Effector memory CD4-positive, alpha-beta T cell (primary cell): ENCODE measurements around the gene MEI4.

Source experiments
- DNase-seq, 3 donors: peaks; one replicate each; pipeline ENCODE4 v3.0.0-alpha.2; 2020
- H3K27ac ChIP-seq: 2 replicates; pipeline ENCODE4 v1.7.0; 2013; ENCODE audit warnings: mild to moderate bottlenecking, low read length, moderate library complexity; ENCODE audit not compliant: insufficient read depth, poor library complexity, severe bottlenecking
- H3K27me3 ChIP-seq: replicated peaks from 2 replicates; pipeline ENCODE4 v1.7.0; 2013; ENCODE audit warnings: mild to moderate bottlenecking, low read length; ENCODE audit not compliant: insufficient read depth, control insufficient read depth, poor library complexity, severe bottlenecking
- H3K36me3 ChIP-seq: 2 replicates; pipeline ENCODE4 v1.7.0; 2013; ENCODE audit warnings: mild to moderate bottlenecking, low read length, moderate library complexity; ENCODE audit not compliant: control insufficient read depth, insufficient read depth
- H3K4me1 ChIP-seq: 2 replicates; pipeline ENCODE4 v1.7.0; 2013; ENCODE audit warnings: low read length, mild to moderate bottlenecking; ENCODE audit not compliant: control insufficient read depth, insufficient read depth, poor library complexity, severe bottlenecking
- H3K4me3 ChIP-seq: 2 replicates; pipeline ENCODE4 v1.7.0; 2013; ENCODE audit warnings: low read length, low read depth, mild to moderate bottlenecking; ENCODE audit not compliant: insufficient read depth, poor library complexity, severe bottlenecking
- H3K9me3 ChIP-seq: 2 replicates; pipeline ENCODE4 v1.7.0; 2013; ENCODE audit warnings: mild to moderate bottlenecking, low read length, moderate library complexity; ENCODE audit not compliant: control insufficient read depth
- total RNA-seq, 3 donors: gene quantifications; one replicate each; lab custom pipeline; 2026; lab: John Stamatoyannopoulos, UW

Gene MEI4, protein sequence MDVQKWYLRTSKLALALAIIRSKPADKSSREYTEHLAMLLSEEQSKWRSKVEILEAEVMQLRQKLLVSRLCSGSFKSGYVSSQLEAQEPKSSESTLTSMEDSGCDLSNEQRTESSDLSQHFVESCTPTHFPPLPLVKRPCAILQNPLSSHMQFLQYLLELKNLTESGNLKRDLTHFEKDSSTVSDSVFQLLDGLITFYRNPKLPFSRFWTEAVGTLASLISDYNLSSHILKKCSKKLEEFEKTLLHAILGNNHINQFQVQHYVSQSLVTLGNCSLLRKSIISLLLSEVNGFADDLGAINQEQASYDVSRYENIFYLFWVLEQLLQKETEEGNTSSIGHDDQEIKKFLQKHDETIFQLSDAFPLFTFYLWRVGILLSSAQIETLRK
- 0 to 0.19 (median 0) reads per million in 3 donors for total RNA-seq

DNA sequence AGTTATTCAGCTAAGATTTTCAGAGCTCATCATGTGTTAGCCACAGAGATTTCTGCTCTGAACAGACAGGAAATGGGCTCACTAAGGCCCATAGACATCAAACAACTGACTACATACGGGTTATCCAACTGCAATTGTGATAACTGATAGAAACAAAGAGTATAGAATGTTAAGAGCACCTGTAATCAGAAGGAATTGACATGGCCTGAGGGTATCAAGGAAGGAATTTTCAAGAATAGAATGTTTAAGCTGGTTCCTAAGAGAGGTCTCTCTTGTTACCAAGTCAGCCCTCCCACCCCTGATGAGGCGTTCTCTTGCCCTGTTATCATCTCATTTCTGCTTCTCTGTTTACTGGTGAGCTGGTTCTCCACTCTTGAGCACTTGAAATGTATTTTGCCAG is at the start of gene MEI4:
TSS of gene MEI4 (plus strand) at position 301 of the 400 bp plus-strand sequence. CDS start 37,633 bp downstream, outside the sequence.
- H3K27ac ChIP-seq = no peak within 1 kb of the TSS
- H3K9me3 ChIP-seq = no peaks in the 10 kb centered on the region
- no peaks in the 10 kb centered on the region for H3K36me3 ChIP-seq
- no peaks in the 10 kb centered on the region for H3K4me1 ChIP-seq
- H3K4me3 ChIP-seq = no peak within 1 kb of the TSS
- no peak for DNase-seq
- no peaks in the 10 kb centered on the region for H3K27me3 ChIP-seq

DNA sequence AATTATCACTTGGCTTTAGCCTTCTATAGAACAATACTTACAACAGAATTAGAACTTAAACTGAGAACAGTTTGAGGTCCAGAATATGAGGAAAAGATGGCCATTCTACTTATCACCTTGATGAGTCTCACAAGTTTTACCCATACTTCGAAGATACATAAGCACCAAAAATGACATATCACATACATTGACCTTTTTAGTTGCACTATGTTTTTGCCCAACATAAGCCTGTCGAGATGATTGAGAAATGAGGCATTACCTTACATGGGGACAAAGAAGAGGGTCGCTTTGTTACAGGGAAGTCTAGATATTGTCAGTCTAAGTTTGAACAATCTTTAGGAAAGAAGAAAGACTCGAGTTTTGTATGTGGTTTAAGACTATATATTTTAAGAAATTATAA is 48.4 kb upstream of the MEI4 start:
- no peaks in the 10 kb centered on the region for H3K36me3 ChIP-seq
- no peak overlapping the region for H3K4me3 ChIP-seq
- H3K9me3 ChIP-seq = no peaks in the 10 kb centered on the region
- no peak for DNase-seq
- no peak overlapping the region for H3K27ac ChIP-seq
- H3K27me3 ChIP-seq = no peaks in the 10 kb centered on the region
- H3K4me1 ChIP-seq = no peaks in the 10 kb centered on the region

DNA sequence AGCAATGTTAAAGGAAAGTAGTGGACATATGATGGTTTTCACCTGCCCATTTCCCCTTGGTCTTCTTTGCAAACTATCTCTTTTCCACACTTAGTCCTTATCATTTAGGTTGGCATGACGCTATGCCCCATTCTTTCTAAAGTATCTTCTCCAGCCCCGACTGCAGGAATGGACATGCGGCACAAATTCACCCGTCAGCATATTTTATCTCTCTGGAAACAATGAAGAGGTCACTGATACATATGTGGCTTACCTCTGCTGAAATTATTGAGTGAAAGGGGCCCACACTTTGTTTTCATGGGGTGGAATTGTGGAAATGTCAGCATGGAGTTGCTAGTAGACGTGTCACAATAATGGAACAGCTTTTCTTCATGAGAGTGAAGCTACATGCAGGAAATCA is 45.8 kb upstream of the MEI4 start:
- no peaks in the 10 kb centered on the region for H3K27me3 ChIP-seq
- DNase-seq = no peak
- H3K36me3 ChIP-seq = no peaks in the 10 kb centered on the region
- H3K27ac ChIP-seq = no peak overlapping the region
- H3K9me3 ChIP-seq = no peaks in the 10 kb centered on the region
- H3K4me3 ChIP-seq = no peak overlapping the region
- H3K4me1 ChIP-seq = no peaks in the 10 kb centered on the region

DNA sequence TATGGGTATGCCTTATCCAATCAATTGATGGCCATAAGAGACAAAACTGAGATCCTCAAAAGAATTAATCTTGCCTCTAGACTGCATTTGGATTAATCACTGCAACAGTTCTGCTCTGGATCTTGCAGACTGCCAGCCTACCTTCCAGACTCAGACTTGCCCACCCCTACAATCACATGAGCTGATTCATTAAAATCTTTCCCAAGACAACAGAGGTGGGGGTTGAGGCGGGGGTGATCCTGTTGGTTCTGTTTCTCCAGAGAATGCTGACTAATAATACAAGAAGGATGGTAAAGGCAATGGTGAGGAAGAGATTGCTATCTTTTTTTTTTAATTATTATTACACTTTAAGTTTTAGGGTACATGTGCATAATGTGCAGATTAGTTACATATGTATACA is 43.7 kb upstream of the MEI4 start:
- no peaks in the 10 kb centered on the region for H3K36me3 ChIP-seq
- H3K4me1 ChIP-seq = no peaks in the 10 kb centered on the region
- no peak overlapping the region for H3K4me3 ChIP-seq
- DNase-seq = no peak
- H3K9me3 ChIP-seq = no peaks in the 10 kb centered on the region
- H3K27ac ChIP-seq = no peak overlapping the region
- H3K27me3 ChIP-seq = no peaks in the 10 kb centered on the region

DNA sequence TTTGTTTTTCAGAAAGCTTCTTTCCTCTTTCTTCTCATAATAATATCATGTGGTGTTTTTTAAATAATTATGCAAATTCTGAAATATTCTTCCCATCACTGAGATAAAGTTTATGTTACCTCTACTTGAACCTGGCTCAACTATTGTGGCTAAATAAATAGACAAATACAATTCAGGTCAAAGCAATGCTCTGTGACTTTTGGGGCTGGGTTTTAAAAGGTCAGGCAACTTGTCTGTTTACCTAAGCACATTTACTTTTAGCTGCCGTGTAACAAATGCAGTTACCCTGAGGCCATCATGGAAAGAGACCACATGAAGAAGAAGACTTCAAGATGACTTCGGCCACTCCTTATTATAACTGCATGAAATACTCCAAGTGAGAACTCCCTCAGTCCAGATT is 33.7 kb upstream of the MEI4 start:
- H3K4me1 ChIP-seq = no peaks in the 10 kb centered on the region
- no peaks in the 10 kb centered on the region for H3K9me3 ChIP-seq
- H3K27ac ChIP-seq = no peak overlapping the region
- DNase-seq = no peak
- no peak overlapping the region for H3K4me3 ChIP-seq
- H3K36me3 ChIP-seq = no peaks in the 10 kb centered on the region
- H3K27me3 ChIP-seq = no peaks in the 10 kb centered on the region

DNA sequence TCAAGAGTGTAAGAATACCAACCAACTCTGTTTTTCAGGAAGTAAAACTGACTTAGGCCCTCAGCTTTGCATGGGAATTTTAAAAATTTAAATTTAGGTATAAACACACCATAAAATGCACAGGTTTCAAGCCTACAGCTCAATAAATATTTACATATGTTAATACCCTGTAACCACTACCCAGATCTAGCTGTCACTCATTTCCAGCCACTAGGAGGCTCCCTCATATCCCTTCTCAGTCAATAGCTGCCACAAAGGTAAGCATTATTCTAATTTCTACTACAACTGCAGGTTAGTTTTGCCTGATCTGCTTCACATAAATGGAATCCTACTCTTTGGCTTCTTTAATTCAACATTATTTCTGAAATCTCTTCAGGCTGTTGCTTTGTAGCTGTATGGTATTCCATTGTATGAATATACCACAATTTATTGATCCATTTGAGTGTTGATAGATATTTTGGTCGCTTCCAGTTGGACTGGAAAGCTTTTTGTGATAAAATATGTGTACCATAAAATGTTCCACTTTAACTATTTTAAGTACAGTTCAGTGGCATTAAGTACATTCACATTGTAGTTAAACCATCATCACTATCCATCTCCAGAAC is 32.5 kb upstream of the MEI4 start:
- no peak for DNase-seq
- H3K27me3 ChIP-seq = no peaks in the 10 kb centered on the region
- no peaks in the 10 kb centered on the region for H3K4me1 ChIP-seq
- no peak overlapping the region for H3K27ac ChIP-seq
- H3K9me3 ChIP-seq = no peaks in the 10 kb centered on the region
- no peaks in the 10 kb centered on the region for H3K36me3 ChIP-seq
- H3K4me3 ChIP-seq = no peak overlapping the region

DNA sequence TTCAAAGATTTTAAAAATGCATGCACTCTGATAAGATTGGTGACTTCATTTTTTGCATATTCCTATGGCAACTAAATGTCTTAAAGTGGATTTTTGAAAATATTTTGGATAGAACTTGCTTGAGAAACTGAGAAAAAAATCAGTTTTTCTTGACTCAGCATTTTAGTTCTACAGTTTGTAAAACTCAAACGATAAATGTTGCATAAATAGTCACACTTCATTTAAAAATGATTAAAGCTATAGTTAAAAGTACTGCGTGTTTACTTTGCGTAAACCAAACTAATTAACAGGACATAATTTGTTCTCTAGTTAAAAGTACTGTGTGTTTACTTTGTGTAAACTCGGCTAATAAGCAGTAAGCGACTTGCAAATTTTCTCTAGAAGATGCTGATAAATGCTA is 28.3 kb upstream of the MEI4 start:
- no peak for DNase-seq
- no peaks in the 10 kb centered on the region for H3K27me3 ChIP-seq
- no peak overlapping the region for H3K4me3 ChIP-seq
- H3K9me3 ChIP-seq = no peaks in the 10 kb centered on the region
- H3K4me1 ChIP-seq = no peaks in the 10 kb centered on the region
- no peak overlapping the region for H3K27ac ChIP-seq
- no peaks in the 10 kb centered on the region for H3K36me3 ChIP-seq

DNA sequence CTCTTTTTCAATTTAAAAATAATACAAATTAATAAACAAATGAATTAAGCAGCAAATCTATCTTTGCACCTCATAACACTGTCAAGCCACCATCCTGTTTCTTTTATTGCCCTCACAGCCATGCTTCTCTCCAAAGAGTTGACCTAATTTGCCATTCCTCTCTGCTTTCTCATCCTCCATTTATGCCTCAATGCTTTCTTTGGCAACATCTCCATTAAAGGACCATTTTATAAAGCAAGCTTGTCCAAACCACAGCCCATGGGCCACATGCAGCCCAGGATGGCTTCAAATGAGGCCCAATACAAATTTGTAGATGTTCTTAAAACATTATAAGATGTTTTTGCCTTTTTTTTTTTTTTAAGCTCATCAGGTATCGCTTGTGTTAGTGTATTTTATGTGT is 26.4 kb upstream of the MEI4 start:
- no peaks in the 10 kb centered on the region for H3K27me3 ChIP-seq
- no peak overlapping the region for H3K27ac ChIP-seq
- no peak for DNase-seq
- H3K9me3 ChIP-seq = no peaks in the 10 kb centered on the region
- H3K4me1 ChIP-seq = no peaks in the 10 kb centered on the region
- no peaks in the 10 kb centered on the region for H3K36me3 ChIP-seq
- no peak overlapping the region for H3K4me3 ChIP-seq

DNA sequence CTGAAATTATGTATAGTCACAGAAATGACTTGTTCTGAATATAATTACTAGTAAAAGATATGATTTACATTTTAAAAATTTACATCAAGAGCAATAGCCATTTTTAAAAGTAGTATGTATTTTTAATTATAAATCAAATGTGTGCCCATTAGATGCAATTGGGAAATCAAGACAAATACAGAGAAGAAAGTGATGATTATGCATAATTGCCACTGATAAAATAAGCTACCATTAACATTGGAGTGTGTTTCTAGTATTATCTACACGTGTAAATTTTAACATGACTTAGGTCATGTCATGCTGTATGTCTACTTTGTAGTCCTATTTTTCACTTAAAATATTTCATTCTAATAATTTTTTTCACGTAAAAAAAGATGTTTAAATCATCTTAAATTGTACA is 22.8 kb upstream of the MEI4 start:
- H3K36me3 ChIP-seq = no peaks in the 10 kb centered on the region

DNA sequence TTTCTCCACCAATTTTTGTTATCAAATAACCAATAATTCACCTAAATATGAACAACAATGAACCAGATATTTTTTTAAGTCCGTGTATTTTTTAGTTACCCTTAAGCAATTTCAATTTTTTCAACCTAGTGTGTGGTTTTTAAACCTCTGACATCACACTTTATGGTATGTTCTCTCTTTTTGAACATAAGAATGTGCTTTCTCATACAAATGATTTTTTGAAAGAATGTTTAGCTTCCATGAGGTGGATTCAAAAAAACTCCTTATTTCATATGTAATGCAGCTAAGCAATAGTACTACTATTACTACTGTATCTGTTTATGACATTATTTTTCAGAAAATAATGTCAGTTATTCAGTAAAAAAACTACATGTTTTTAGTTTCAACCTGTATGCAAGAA is 19.4 kb upstream of the MEI4 start:
- Histone ChIP-seq H3K27me3 (no peaks in the 10 kb centered on the region), H3K36me3 (no peaks in the 10 kb centered on the region), H3K4me1 (no peaks in the 10 kb centered on the region), H3K9me3 (no peaks in the 10 kb centered on the region), H3K27ac (no peak overlapping the region), H3K4me3 (no peak overlapping the region)
- no peak for DNase-seq

More for the DNA sequence above, 22.8 kb upstream of the MEI4 start:
- Histone ChIP-seq H3K27ac (no peak overlapping the region), H3K27me3 (no peaks in the 10 kb centered on the region), H3K4me1 (no peaks in the 10 kb centered on the region), H3K9me3 (no peaks in the 10 kb centered on the region), H3K4me3 (no peak overlapping the region)
- no peak for DNase-seq
